ENCODE results near the gene DUSP28.

DUSP28 gene

DNA sequence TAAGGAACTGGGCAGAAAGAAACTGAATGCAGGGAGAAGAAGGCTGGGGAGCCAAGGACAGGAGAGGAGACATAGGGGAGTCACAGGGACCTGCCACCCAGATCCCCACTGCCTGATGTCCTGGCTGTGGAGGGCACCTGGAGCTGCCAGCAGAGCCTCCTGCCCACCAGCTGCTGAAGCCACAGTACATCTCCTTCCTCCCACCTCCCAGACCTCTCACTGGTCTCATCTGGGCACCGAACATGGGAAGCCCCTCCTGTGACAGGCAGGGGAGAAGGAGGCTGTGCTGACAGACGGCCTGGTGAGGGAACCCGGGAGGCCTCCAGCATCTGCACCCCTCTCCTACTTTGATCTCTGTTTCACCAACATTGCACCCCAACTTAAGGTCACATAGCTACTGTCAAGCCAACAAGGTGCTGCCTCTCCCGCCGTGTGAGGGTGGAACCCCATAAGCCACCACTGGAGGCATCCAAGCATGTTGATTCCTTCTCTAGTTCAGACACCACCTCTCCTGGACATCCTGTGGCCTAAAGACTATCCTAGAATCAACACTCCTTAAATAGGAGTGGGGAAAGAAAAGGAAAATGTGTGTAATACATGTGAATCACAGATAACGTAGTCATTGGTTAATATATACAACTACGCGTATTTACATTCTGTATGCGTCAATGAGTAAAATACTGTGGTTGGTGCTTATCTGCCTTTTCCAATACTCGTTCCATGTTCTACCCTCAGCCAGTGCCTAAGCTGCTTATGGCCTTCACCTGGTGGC, 4.6 kb downstream of the DUSP28 start:
- Histone ChIP-seq H3K9me3 (replicated peaks; ENCODE audit: low read length) (no peaks in the 10 kb centered on the region), H3K27me3 (ENCODE audit: control insufficient read depth, insufficient read depth, low read length) (no peaks in the 10 kb centered on the region), H3K4me1 (ENCODE audit: control insufficient read depth, insufficient read depth, low read length) (peaks cover 47% of the 10 kb centered on the region), H3K4me3 (ENCODE audit: low read length) (no peak overlapping the region), H3K36me3 (ENCODE audit: insufficient read depth, low read length) (peaks cover 3% of the 10 kb centered on the region), H3K9ac (ENCODE audit: low read depth, low read length) (no peak overlapping the region), H3K4me2 (ENCODE audit: low read length) (no peak overlapping the region)

GRCh38 chr2:240565333-240566202, 5.4 kb downstream of the DUSP28 start:
- no peaks in the 10 kb centered on the region for H3K27me3 ChIP-seq (ENCODE audit: control insufficient read depth, insufficient read depth, low read length)
- peak overlapping the region; percentile 36 for H3K4me3 ChIP-seq (ENCODE audit: low read length)
- no peaks in the 10 kb centered on the region for H3K9me3 ChIP-seq (replicated peaks; ENCODE audit: low read length)
- H3K36me3 ChIP-seq (ENCODE audit: insufficient read depth, low read length): peaks cover 3% of the 10 kb centered on the region
- H3K9ac ChIP-seq (ENCODE audit: low read depth, low read length): peak overlapping the region; percentile 44
- H3K4me2 ChIP-seq (ENCODE audit: low read length): peak overlapping the region; percentile 78
- H3K4me1 ChIP-seq (ENCODE audit: control insufficient read depth, insufficient read depth, low read length): peaks cover 48% of the 10 kb centered on the region

GRCh38 chr2:240566203-240567136, 6.3 kb downstream of the DUSP28 start:
- H3K4me2 ChIP-seq (ENCODE audit: low read length): peak overlapping the region; percentile 100
- H3K4me1 ChIP-seq (ENCODE audit: control insufficient read depth, insufficient read depth, low read length): peaks cover 44% of the 10 kb centered on the region
- peak overlapping the region; percentile 90 for H3K4me3 ChIP-seq (ENCODE audit: low read length)
- no peaks in the 10 kb centered on the region for H3K27me3 ChIP-seq (ENCODE audit: control insufficient read depth, insufficient read depth, low read length)
- peaks cover 3% of the 10 kb centered on the region for H3K36me3 ChIP-seq (ENCODE audit: insufficient read depth, low read length)
- no peaks in the 10 kb centered on the region for H3K9me3 ChIP-seq (replicated peaks; ENCODE audit: low read length)
- H3K9ac ChIP-seq (ENCODE audit: low read depth, low read length): peak overlapping the region; percentile 44

DNA sequence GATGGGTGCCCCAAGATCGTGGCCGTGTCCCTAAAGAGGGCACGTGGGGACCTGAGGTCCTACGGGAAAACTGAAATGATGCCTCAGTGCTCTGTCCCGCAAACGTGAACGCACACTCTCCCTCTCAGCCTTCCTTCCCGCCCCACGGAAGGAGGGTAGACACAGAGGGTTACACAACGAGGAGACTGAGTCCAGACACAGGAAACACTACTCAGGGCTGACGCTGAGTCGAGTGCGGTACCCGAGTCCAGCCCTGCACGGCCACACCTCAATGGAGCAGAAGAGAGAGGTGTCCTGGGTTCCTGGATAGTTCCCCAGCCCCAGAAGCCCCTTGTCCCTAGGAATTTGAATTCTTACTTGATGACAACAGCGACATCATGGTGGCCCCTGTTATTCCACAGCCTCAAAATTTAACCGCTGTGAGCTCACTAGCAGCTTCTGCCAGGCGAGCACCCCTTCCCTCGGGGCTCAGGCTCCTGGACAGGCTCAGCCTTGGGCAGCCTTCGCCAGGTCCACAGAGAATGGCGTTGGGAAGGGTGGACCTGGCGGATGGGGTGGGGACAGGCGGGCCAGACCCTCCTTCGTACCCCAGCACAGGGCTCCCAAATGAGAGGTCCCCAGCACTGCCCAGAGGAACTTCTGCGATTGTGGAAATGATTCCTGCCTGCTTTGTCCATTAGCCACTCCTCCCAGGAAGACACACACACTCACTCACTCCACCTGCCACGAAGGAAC, 7.1 kb downstream of the DUSP28 start:
- H3K4me3 ChIP-seq (ENCODE audit: low read length): peak overlapping the region; percentile 90
- H3K4me1 ChIP-seq (ENCODE audit: control insufficient read depth, insufficient read depth, low read length): peaks cover 39% of the 10 kb centered on the region
- H3K4me2 ChIP-seq (ENCODE audit: low read length): peak overlapping the region; percentile 100
- peaks cover 3% of the 10 kb centered on the region for H3K36me3 ChIP-seq (ENCODE audit: insufficient read depth, low read length)
- H3K9me3 ChIP-seq (replicated peaks; ENCODE audit: low read length): no peaks in the 10 kb centered on the region
- H3K27me3 ChIP-seq (ENCODE audit: control insufficient read depth, insufficient read depth, low read length): no peaks in the 10 kb centered on the region
- peak overlapping the region; percentile 78 for H3K9ac ChIP-seq (ENCODE audit: low read depth, low read length)

- Histone ChIP-seq H3K36me3 (ENCODE audit: insufficient read depth, low read length) (no peaks in the 10 kb centered on the region), H3K4me2 (ENCODE audit: low read length) (peak within 1 kb of the TSS; percentile 100), H3K4me3 (ENCODE audit: low read length) (peak within 1 kb of the TSS; percentile 90), H3K27me3 (ENCODE audit: control insufficient read depth, insufficient read depth, low read length) (no peaks in the 10 kb centered on the region), H3K9me3 (replicated peaks; ENCODE audit: low read length) (no peaks in the 10 kb centered on the region), H3K9ac (ENCODE audit: low read depth, low read length) (peak within 1 kb of the TSS; percentile 78), H3K4me1 (ENCODE audit: control insufficient read depth, insufficient read depth, low read length) (peaks cover 39% of the 10 kb centered on the region)
Measured at GRCh38 chr2:240567872-240568677, 7.9 kb downstream of the DUSP28 start, which contains the start of gene RNPEPL1. RNPEPL1 (plus strand) TSS chr2:240568484; CDS start chr2:240568587, 103 bp downstream.

DNA sequence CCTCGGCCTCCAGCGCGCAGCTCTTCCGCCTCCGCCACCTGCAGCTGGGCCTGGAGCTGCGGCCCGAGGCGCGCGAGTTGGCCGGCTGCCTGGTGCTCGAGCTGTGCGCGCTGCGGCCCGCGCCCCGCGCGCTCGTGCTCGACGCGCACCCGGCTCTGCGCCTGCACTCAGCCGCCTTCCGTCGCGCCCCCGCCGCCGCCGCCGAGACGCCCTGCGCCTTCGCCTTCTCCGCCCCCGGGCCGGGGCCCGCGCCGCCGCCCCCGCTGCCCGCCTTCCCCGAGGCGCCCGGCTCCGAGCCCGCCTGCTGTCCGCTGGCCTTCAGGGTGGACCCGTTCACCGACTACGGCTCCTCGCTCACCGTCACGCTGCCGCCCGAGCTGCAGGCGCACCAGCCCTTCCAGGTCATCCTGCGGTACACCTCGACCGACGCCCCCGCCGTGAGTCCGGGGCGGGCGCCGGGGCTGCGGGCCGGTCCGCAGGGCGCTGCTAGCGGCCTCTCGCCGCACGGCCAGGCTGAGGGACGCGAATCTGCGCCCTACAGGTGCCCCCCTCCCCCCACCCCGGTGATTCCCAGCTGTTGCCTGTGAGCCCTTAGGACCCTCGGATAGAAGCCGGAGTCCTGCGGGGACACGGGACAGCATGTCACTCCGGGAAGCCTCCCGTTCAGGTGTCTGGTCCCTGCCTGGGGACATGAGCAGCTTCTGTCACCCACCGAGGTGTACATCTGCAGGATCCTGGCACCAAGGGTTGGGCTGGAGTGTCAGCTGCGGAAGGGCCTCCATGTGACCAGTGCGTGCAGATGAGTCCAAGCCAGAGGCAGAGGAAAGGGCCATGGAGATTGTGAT, 8.7 kb downstream of the DUSP28 start:
- Histone ChIP-seq H3K4me2 (ENCODE audit: low read length) (peak overlapping the region; percentile 81), H3K9me3 (replicated peaks; ENCODE audit: low read length) (no peaks in the 10 kb centered on the region), H3K27me3 (ENCODE audit: control insufficient read depth, insufficient read depth, low read length) (no peaks in the 10 kb centered on the region), H3K4me3 (ENCODE audit: low read length) (peak overlapping the region; percentile 78), H3K36me3 (ENCODE audit: insufficient read depth, low read length) (no peaks in the 10 kb centered on the region), H3K4me1 (ENCODE audit: control insufficient read depth, insufficient read depth, low read length) (peaks cover 39% of the 10 kb centered on the region), H3K9ac (ENCODE audit: low read depth, low read length) (peak overlapping the region; percentile 66)

DNA sequence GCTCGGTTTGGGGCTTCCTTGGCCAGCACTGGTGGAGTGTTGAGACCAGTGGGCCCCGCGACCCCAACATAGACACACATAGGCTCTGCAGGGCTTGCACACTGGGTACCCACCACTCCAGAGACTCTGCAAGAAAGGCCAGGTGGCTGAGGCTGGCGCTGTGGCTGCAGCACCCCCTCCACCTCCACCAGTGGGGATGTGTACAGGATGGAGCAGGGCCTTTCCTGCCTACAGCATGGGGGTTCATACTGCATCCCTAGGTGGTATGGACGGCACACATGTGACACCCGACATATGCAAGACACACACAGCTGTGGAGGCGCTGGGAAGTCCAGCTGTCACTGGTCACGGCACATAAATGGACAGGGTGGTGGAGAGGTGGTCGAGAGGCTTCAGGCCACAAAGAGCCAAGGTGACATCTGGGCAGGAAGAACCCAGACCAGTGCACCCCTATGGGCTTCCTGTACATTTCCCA, 9.4 kb downstream of the DUSP28 start:
- H3K4me2 ChIP-seq (ENCODE audit: low read length): peak overlapping the region; percentile 81
- peak overlapping the region; percentile 78 for H3K4me3 ChIP-seq (ENCODE audit: low read length)
- H3K4me1 ChIP-seq (ENCODE audit: control insufficient read depth, insufficient read depth, low read length): peaks cover 39% of the 10 kb centered on the region
- H3K9ac ChIP-seq (ENCODE audit: low read depth, low read length): no peak overlapping the region
- H3K36me3 ChIP-seq (ENCODE audit: insufficient read depth, low read length): peaks cover 2% of the 10 kb centered on the region
- H3K9me3 ChIP-seq (replicated peaks; ENCODE audit: low read length): no peaks in the 10 kb centered on the region
- no peaks in the 10 kb centered on the region for H3K27me3 ChIP-seq (ENCODE audit: control insufficient read depth, insufficient read depth, low read length)

GRCh38 chr2:240569998-240570530, 9.9 kb downstream of the DUSP28 start:
- H3K36me3 ChIP-seq (ENCODE audit: insufficient read depth, low read length): peaks cover 7% of the 10 kb centered on the region
- peaks cover 39% of the 10 kb centered on the region for H3K4me1 ChIP-seq (ENCODE audit: control insufficient read depth, insufficient read depth, low read length)
- no peak overlapping the region for H3K9ac ChIP-seq (ENCODE audit: low read depth, low read length)
- peak overlapping the region; percentile 78 for H3K4me3 ChIP-seq (ENCODE audit: low read length)
- no peaks in the 10 kb centered on the region for H3K27me3 ChIP-seq (ENCODE audit: control insufficient read depth, insufficient read depth, low read length)
- H3K4me2 ChIP-seq (ENCODE audit: low read length): peak overlapping the region; percentile 81
- no peaks in the 10 kb centered on the region for H3K9me3 ChIP-seq (replicated peaks; ENCODE audit: low read length)

DNA sequence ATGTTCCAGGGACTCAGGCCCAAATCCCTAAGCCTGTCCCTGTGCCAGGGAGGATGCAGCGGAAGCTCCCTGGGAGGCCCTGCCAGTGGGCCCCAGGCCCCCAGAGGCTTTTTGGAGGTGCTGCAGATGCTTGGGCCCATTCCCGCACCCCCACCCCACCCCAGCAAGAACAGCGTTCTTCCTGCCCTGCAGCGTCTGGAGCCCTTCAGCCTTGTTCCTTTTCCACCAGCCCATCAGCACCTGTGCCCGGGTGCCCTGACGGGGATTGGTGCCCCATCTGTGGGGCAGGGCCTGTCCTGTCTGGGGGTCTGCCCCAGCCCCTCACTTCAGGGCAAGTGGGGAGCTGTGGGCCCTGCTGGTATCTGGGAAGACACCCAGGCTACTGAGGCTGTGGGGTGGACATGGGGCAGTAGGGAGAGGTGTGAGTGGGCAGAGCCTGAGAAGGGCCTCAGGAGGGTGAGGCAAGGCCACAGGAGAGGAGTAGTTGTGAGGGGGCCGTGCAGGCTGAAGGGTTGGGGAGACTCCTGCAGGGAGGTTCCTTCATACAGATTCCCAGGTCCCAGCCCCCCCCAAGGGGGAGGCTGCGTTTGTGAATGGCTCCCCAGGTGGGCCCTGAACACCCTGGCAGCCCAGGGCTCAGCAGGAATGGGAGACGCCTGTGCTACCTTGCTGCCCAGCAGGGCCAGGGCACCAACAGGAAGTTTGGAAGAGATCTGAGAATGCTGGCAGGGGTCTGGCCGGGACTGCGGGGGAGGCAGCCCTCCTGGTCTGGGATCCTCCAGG, 10.6 kb downstream of the DUSP28 start:
- Histone ChIP-seq H3K27me3 (ENCODE audit: control insufficient read depth, insufficient read depth, low read length) (no peaks in the 10 kb centered on the region), H3K9ac (ENCODE audit: low read depth, low read length) (no peak overlapping the region), H3K4me2 (ENCODE audit: low read length) (no peak overlapping the region), H3K9me3 (replicated peaks; ENCODE audit: low read length) (no peaks in the 10 kb centered on the region), H3K4me3 (ENCODE audit: low read length) (no peak overlapping the region), H3K36me3 (ENCODE audit: insufficient read depth, low read length) (peaks cover 9% of the 10 kb centered on the region), H3K4me1 (ENCODE audit: control insufficient read depth, insufficient read depth, low read length) (peaks cover 34% of the 10 kb centered on the region)
